HG03571 (cell line): ENCODE results near the gene E2F2.
A peak's percentile ranks its signal among the peaks of the same experiment; 100 is the strongest.

Experiments
- ATAC-seq: cut with Tn5 transposase; IDR thresholded peaks from one replicate; pipeline ENCODE4 v1.9.1; 2021; ENCODE audit not compliant: unreplicated experiment

Gene E2F2

GRCh38 chr1:23563003-23563402, 32.0 kb upstream of the E2F2 start:
- ATAC-seq = no peak

GRCh38 chr1:23562137-23562876, 31.3 kb upstream of the E2F2 start:
- ATAC-seq = no peak

- ATAC-seq = no peak
Measured at GRCh38 chr1:23561813-23562100, 30.7 kb upstream of the E2F2 start.

- ATAC-seq = no peak
Measured at GRCh38 chr1:23561076-23561812, 30.2 kb upstream of the E2F2 start.

GRCh38 chr1:23559985-23560741, 29.1 kb upstream of the E2F2 start:
- no peak for ATAC-seq

- ATAC-seq = peak; percentile 63
Measured at GRCh38 chr1:23559136-23559984, 28.3 kb upstream of the E2F2 start, which contains the start of gene ID3. ID3 (minus strand) TSS chr1:23559501; CDS start chr1:23559426, 75 bp downstream.

- ATAC-seq = no peak
Measured at GRCh38 chr1:23558872-23559135, 27.8 kb upstream of the E2F2 start.

- no peak for ATAC-seq
Measured at GRCh38 chr1:23558140-23558871, 27.3 kb upstream of the E2F2 start.

- ATAC-seq = no peak
Measured at GRCh38 chr1:23557471-23558124, 26.6 kb upstream of the E2F2 start.

- ATAC-seq = no peak
Measured at GRCh38 chr1:23556635-23557470, 25.8 kb upstream of the E2F2 start.

GRCh38 chr1:23555986-23556634, 25.1 kb upstream of the E2F2 start:
- ATAC-seq = no peak

GRCh38 chr1:23555270-23555985, 24.4 kb upstream of the E2F2 start:
- ATAC-seq = no peak

GRCh38 chr1:23554481-23555269, 23.6 kb upstream of the E2F2 start:
- peak; percentile 40 for ATAC-seq

GRCh38 chr1:23554127-23554480, 23.1 kb upstream of the E2F2 start:
- no peak for ATAC-seq

GRCh38 chr1:23553231-23554126, 22.4 kb upstream of the E2F2 start:
- ATAC-seq = no peak

GRCh38 chr1:23551849-23552248, 20.8 kb upstream of the E2F2 start:
- no peak for ATAC-seq
